CD14-positive monocyte (primary cell): ENCODE results near the gene SH3GLB1. TPM values are rescaled to one million over a fixed set of nuclear protein-coding genes. Genes with fewer than 3 reads are reported as not detected.

Source experiments
- DNase-seq, 3 donors: peaks; one replicate each; pipeline ENCODE4 v3.0.0-alpha.2; 2011 to 2022
- H2AFZ ChIP-seq: 2 replicates; pipeline ENCODE4 v1.6.0; 2012; ENCODE audit warnings: mild to moderate bottlenecking, low read depth, low read length, inconsistent platforms; ENCODE audit not compliant: insufficient read depth, poor library complexity, severe bottlenecking
- H3K27ac ChIP-seq, 2 donors: 1 replicate in 1 of 2; 2 replicates in 1 of 2; pipeline ENCODE4 v1.5.1; 2012 to 2013; ENCODE audit warnings: low read length in 2 of 2, control low read depth in 1 of 2, inconsistent platforms in 1 of 2, low read depth in 1 of 2, mild to moderate bottlenecking in 1 of 2
- H3K27me3 ChIP-seq, 2 donors: one replicate each; pipeline versions ENCODE4 v1.6.0 to v1.6.1; 2011 to 2013; ENCODE audit warnings: low read length in 2 of 2; ENCODE audit not compliant: control insufficient read depth in 2 of 2, insufficient read depth in 2 of 2
- H3K36me3 ChIP-seq, 2 donors: replicated peaks in 1 of 2; 1 replicate in 1 of 2; 2 replicates in 1 of 2; pipeline versions ENCODE4 v1.5.1 to v1.6.1; 2012 to 2013; ENCODE audit warnings: low read length in 2 of 2, control low read depth in 1 of 2, inconsistent platforms in 1 of 2, mild to moderate bottlenecking in 1 of 2; ENCODE audit not compliant: insufficient read depth in 2 of 2, control insufficient read depth in 1 of 2
- H3K4me1 ChIP-seq, 2 donors: 1 replicate in 1 of 2; 2 replicates in 1 of 2; pipeline versions ENCODE4 v1.5.1 to v1.6.1; 2012 to 2013; ENCODE audit warnings: low read length in 2 of 2, control low read depth in 1 of 2, inconsistent platforms in 1 of 2, mild to moderate bottlenecking in 1 of 2, moderate library complexity in 1 of 2; ENCODE audit not compliant: insufficient read depth in 2 of 2, control insufficient read depth in 1 of 2
- H3K4me2 ChIP-seq: replicated peaks from 2 replicates; pipeline ENCODE3; 2012; ENCODE audit warnings: low read length, moderate library complexity, mild to moderate bottlenecking; ENCODE audit not compliant: poor library complexity, severe bottlenecking; ENCODE audit errors: extremely low read depth
- H3K4me3 ChIP-seq, 3 experiments: fragments of 200-600 bp in 1 of 3; sonication (generic) in 1 of 3; replicated peaks in 1 of 3; 1 replicate in 2 of 3; 2 replicates in 1 of 3; pipeline ENCODE4 v1.5.1; 2011 to 2013; ENCODE audit warnings: low read length in 3 of 3, mild to moderate bottlenecking in 3 of 3, control low read depth in 2 of 3, low read depth in 2 of 3, inconsistent platforms in 1 of 3, moderate library complexity in 1 of 3
- H3K79me2 ChIP-seq: 2 replicates; pipeline ENCODE4 v1.6.0; 2012; ENCODE audit warnings: mild to moderate bottlenecking, control low read depth, inconsistent platforms, low read length, moderate library complexity; ENCODE audit not compliant: insufficient read depth
- H3K9ac ChIP-seq: 2 replicates; pipeline ENCODE4 v1.6.0; 2017; ENCODE audit warnings: low read length, mild to moderate bottlenecking; ENCODE audit not compliant: insufficient read depth, poor library complexity, severe bottlenecking
- H3K9me3 ChIP-seq, 2 donors: replicated peaks in 1 of 2; 1 replicate in 1 of 2; 2 replicates in 1 of 2; pipeline versions ENCODE4 v1.5.1 to v1.6.1; 2012 to 2013; ENCODE audit warnings: low read length in 2 of 2, control low read depth in 1 of 2; ENCODE audit not compliant: control insufficient read depth in 1 of 2, insufficient read depth in 1 of 2
- H4K20me1 ChIP-seq: 2 replicates; pipeline ENCODE4 v1.6.0; 2012; ENCODE audit warnings: mild to moderate bottlenecking, low read length, control low read depth, moderate library complexity; ENCODE audit not compliant: insufficient read depth
- H3K27ac Mint-ChIP-seq, 7 donors: one replicate each; pipeline ENCODE4 v1.8.0; 2020; ENCODE audit warnings: mild to moderate bottlenecking in 7 of 7, mixed read lengths in 7 of 7, moderate library complexity in 6 of 7, inconsistent platforms in 2 of 7
- H3K27me3 Mint-ChIP-seq, 3 donors: one replicate each; pipeline ENCODE4 v1.8.0; 2021 to 2022; ENCODE audit warnings: low read depth in 3 of 3, mild to moderate bottlenecking in 3 of 3, mixed read lengths in 3 of 3, moderate library complexity in 3 of 3, inconsistent platforms in 1 of 3
- H3K36me3 Mint-ChIP-seq, 2 donors: one replicate each; pipeline ENCODE4 v1.8.0; 2020; ENCODE audit warnings: mixed read lengths in 2 of 2, inconsistent platforms in 1 of 2, mild to moderate bottlenecking in 1 of 2
- H3K4me1 Mint-ChIP-seq: one replicate; pipeline ENCODE4 v1.8.0; 2020; ENCODE audit warnings: mild to moderate bottlenecking, mixed read lengths
- H3K4me3 Mint-ChIP-seq, 2 donors: one replicate each; pipeline ENCODE4 v1.8.0; 2020; ENCODE audit warnings: mild to moderate bottlenecking in 2 of 2, mixed read lengths in 2 of 2, moderate library complexity in 1 of 2
- H3K9me3 Mint-ChIP-seq, 7 donors: one replicate each; pipeline ENCODE4 v1.8.0; 2020 to 2022; ENCODE audit warnings: mixed read lengths in 7 of 7, mild to moderate bottlenecking in 6 of 7, moderate library complexity in 6 of 7, inconsistent platforms in 2 of 7
- CTCF ChIP-seq: fragments of 200-600 bp; IDR thresholded peaks from one replicate; pipeline ENCODE4 v1.8.0; 2022; ENCODE audit warnings: antibody characterized with exemption, mild to moderate bottlenecking
- WGBS: methylation state at CpG from one replicate; pipeline ENCODE4 v1.1.5; 2013; ENCODE audit warnings: missing lambda C conversion rate; ENCODE audit not compliant: insufficient coverage; 5-methylcytosine and 5-hydroxymethylcytosine counted together
- intact Hi-C, 2 donors: fragments of 100-400 bp; cut with micrococcal nuclease; formaldehyde crosslinking; loops; one replicate each; pipeline versions ENCODE4 v1.15.0 to v1.15.1; 2023
- polyA plus RNA-seq, 3 donors: library from polyadenylated mRNA; depleted of rRNA in 1 of 3; unstranded in 2 of 3; stranded (reverse) in 1 of 3; fragments of 300-500 nt in 2 of 3; fragments of >200 nt in 1 of 3; fragmentation: Illumina TruSeq in 2 of 3; gene quantifications; 1 replicate in 2 of 3; 2 replicates in 1 of 3; pipeline ENCODE4 v1.2.3, GENCODE V29; 2012 to 2021

The SH3GLB1 gene
- polyA plus RNA-seq, 3 donors = 21.9 to 92.3 (median 75.8) TPM

GRCh38 chr1:86750076-86750475, 45.7 kb downstream of the SH3GLB1 start:
- peaks cover 0 to 3% (median 0%) of the 10 kb centered on the region in 7 donors for H3K9me3 Mint-ChIP-seq
- no CpG with 5 or more reads among the region's 1 CpG for WGBS

GRCh38 chr1:86750530-86750929, 46.2 kb downstream of the SH3GLB1 start:
- H3K36me3 Mint-ChIP-seq = peaks cover 14 to 16% of the 10 kb centered on the region in 2 donors
- peaks cover 0 to 3% (median 0%) of the 10 kb centered on the region in 7 donors for H3K9me3 Mint-ChIP-seq
- peak overlapping the region in 1 of 7 donors; percentile 32 for H3K27ac Mint-ChIP-seq
- Histone ChIP-seq H2AFZ (no peak overlapping the region), H3K9ac (no peak overlapping the region), H3K4me2 (no peak overlapping the region), H3K4me1 (no peaks in the 10 kb centered on the region), H3K79me2 (no peaks in the 10 kb centered on the region), H3K36me3 (peaks cover 11 to 19% of the 10 kb centered on the region in 2 donors), H3K27ac (no peak overlapping the region), H3K4me3 (no peak overlapping the region), H3K27me3 (no peaks in the 10 kb centered on the region), H4K20me1 (no peaks in the 10 kb centered on the region), H3K9me3 (no peaks in the 10 kb centered on the region)
- 91% methylated on average over 4 of the region's 5 CpGs for WGBS
- intact Hi-C loops = no loop called here
- peaks cover 1 to 7% (median 5%) of the 10 kb centered on the region in 3 donors for H3K27me3 Mint-ChIP-seq
- H3K4me1 Mint-ChIP-seq = peaks cover 7% of the 10 kb centered on the region
- no peak for TF ChIP-seq CTCF
- H3K4me3 Mint-ChIP-seq = no peak overlapping the region
- no peak for DNase-seq

More at GRCh38 chr1:86750076-86750475, 45.7 kb downstream of the SH3GLB1 start:
- Mint-ChIP-seq H3K4me3 (no peak overlapping the region), H3K27ac (peak overlapping the region in 1 of 7 donors; percentile 32), H3K27me3 (peaks cover 1 to 7% (median 5%) of the 10 kb centered on the region in 3 donors), H3K4me1 (peaks cover 6% of the 10 kb centered on the region), H3K36me3 (peaks cover 18 to 20% of the 10 kb centered on the region in 2 donors)
- Histone ChIP-seq H3K4me2 (no peak overlapping the region), H3K9me3 (no peaks in the 10 kb centered on the region), H3K79me2 (no peaks in the 10 kb centered on the region), H3K36me3 (peaks cover 14 to 23% of the 10 kb centered on the region in 2 donors), H3K4me1 (no peaks in the 10 kb centered on the region), H2AFZ (no peak overlapping the region), H3K27ac (no peak overlapping the region), H4K20me1 (no peaks in the 10 kb centered on the region), H3K9ac (no peak overlapping the region), H3K27me3 (no peaks in the 10 kb centered on the region), H3K4me3 (no peak overlapping the region)
- no peak for TF ChIP-seq CTCF
- no peak for DNase-seq
- intact Hi-C loops = no loop called here
